SIG-M5 treated with dmso at 0.1 percent for 504 hours (cell line): Measurements from ENCODE around the gene SLC25A38.
"Not testable (repeated sequence)": the region's sequence is repeated elsewhere in the genome, so short reads cannot be mapped to it uniquely, and the experiment has no call there.

Experiments
- DNase-seq: peaks from one replicate; lab custom pipeline; 2025; ENCODE audit not compliant: unreplicated experiment; lab: John Stamatoyannopoulos, UW

SLC25A38 gene

GRCh38 chr3:39383045-39383880, at the start of gene SLC25A38:
SLC25A38 (plus strand) TSS chr3:39383370; CDS start chr3:39383725, 355 bp downstream.
- no peak for DNase-seq

GRCh38 chr3:39333607-39334006, 49.6 kb upstream of the SLC25A38 start:
- no peak for DNase-seq

- no peak for DNase-seq
Measured at GRCh38 chr3:39334205-39334604, 49.0 kb upstream of the SLC25A38 start.

DNA sequence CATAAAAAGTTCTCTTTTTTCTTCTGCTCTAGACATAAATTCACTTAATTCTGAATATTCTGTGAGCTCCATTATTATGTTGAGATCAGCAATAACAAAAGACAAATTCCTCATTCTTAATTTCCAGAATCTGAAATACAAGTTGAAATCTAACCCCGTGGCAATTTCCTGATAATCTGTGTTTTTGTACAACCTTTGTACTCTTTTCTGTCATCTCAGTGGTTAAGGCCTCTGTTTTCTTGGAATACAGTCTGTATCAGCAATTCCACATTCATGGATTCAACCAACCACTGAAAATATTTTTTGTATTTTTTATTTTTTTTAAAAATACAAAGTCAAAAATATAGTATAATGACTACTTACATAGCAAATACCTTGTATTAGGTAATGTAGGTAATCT, 45.0 kb upstream of the SLC25A38 start:
- DNase-seq = no peak

GRCh38 chr3:39339086-39339485, 44.1 kb upstream of the SLC25A38 start:
- no peak for DNase-seq

DNA sequence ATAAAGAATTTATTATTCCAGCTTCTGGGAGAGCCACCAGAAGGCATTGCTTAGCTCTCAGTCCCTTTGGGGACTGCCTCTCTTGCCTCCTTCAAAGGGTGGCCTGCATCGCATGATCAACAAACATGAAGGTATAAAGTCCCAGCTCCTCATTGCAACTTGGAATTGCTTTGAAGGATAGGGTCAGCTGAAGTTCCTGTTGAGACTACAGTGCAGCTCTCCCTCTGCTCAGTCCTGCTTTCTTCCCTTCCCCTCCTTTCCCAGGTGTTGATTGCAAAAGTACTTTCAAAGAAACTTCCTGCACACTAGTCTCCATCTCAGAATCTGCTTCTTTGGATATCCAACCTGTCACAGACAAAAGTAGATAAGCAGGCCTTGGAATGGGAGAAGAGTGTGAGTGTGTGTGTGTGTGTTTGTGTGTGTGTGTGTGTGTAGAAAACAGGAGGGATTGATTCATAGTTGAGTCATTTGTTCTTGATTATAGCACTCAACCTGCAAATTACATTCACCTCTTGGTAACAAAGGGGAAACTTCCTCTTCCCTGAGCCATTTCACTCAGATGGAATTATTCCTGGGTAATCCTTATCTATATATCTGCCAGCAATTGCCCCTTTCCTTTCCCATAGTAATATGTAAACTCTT, 40.0 kb upstream of the SLC25A38 start:
- DNase-seq = no peak

DNA sequence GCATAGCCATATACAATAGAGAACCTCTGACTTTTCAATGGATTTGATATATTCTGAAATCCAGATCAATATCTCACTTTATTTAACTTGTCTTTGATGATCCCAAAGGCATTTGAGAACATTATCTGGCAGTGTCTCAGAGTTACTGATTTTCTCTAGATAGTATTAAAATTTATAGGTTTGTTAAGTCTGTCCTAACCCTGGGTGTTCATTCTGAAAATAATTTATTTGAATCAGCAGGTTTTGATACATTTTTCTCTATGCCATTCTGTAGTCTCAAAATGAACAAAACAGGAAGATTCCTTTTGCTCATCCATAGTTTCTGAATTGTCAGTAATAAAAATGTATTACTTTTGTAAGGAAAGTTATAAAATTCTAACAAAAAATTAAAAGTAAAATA, 39.4 kb upstream of the SLC25A38 start:
- DNase-seq = no peak

GRCh38 chr3:39344746-39345344, 38.3 kb upstream of the SLC25A38 start:
- no peak for DNase-seq

DNA sequence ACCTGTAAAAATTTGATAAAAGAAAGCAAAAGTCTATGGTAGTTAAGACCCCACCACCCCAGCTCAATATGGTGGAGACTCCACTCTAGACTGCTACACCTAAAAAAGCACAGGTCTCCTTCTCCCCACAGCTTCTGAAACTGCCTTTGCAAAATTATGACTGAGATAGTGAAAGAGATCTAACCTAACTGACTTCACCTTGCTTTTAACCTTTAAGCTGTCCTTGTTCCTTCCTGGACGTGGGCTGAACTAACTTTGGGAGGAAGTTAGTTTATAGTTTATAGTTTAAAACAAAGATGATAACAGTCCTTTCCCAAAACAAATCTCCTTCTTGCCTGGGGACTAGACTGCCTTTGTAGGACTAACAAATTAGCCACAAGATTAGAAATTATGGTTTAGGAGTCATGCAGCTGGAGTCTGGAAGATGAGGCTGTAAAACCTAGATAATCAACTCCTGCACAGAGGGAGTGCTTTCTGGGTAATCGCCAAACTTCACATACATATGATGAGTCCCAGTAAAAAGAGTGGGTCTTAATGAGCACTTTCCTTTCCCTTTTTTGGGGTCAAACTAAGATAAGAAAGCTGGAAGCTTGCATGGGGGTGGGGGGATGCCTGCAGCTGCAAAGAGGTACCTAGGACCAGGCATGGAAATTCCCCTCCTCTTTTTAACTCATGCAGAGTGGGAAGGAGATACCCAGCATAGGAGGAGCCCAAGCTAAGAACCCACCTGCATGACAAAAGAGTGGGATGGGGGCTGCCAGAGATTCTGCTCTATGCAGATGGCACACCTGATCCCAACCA, 36.2 kb upstream of the SLC25A38 start:
- no peak for DNase-seq

DNA sequence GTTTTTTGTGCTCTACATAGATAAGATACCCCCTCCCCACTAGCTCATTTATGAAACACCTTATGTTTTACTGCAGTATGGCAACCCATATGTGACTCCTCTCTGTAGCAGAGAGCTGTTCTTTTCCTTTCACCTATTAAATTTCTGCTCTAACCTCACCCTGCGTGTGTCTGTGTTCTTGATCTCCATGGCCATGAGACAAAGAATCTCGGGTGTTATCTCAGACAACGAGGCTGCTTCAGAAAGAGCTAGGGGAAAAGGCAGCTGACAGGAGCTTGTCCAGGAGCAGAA, 35.6 kb upstream of the SLC25A38 start:
- DNase-seq = no peak

- no peak for DNase-seq
Measured at GRCh38 chr3:39349080-39349479, 34.1 kb upstream of the SLC25A38 start.

DNA sequence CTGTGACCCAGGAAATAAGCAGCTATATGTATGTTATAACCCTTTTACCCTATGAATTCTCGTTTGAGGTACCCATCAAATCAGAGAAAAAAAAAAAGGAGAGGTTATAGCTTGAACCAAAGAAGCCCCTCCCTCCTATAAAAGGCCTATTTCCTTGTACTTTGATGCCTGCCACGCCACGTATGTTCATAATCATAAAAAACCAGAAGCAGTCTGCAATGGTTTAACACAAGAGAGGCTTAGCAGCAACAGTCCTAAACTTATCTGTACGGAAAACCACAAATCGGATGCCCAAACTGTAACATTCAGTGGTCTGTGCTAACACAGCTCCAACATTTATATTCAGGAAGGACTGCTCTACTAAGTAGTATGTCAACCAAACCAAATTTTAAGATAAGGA, 32.5 kb upstream of the SLC25A38 start:
- no peak for DNase-seq

- not testable (repeated sequence) for DNase-seq
Measured at GRCh38 chr3:39351134-39351533, 32.0 kb upstream of the SLC25A38 start.

GRCh38 chr3:39353168-39353927, 29.8 kb upstream of the SLC25A38 start:
- not testable (repeated sequence) for DNase-seq

GRCh38 chr3:39358333-39358732, 24.8 kb upstream of the SLC25A38 start:
- no peak for DNase-seq

- DNase-seq = no peak
Measured at GRCh38 chr3:39361252-39361927, 21.8 kb upstream of the SLC25A38 start.

DNA sequence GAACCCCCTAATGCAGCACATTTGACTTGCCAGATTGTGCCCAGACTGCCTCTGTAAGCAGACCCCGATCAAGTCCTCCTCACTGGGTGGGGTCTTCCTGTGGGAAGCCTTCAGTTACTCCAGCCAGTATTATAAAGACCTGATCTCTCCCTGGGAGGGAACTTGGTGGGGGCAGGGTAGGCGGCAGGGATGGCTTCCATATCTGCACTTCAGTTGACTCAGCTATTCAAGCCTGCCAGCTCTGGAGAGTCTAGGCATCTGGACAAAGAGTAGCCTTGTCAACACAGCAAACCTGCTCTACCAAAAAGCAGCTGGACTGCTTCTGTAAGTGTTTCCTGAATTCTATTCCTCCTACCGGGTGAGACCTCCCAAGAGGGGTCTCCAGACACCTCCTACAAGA, 21.0 kb upstream of the SLC25A38 start:
- DNase-seq = no peak

DNA sequence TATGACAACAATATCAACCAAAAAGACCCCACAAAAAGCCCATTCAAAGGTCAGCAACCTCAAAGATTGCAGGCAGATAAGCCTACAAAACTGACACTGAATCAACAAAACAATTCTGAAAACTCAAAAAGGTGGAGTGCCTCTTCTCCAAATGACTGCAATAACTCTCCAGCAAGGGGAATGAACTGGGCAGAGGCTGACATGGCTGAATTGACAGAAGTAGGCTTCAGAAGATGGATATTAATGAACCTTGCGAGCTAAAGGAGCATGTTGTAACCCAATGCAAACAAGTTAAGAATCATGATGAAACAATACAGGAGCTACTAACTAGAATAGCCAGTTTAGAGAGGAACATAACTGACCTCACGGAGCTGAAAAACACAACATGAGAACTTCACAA, 20.4 kb upstream of the SLC25A38 start:
- DNase-seq = no peak

- not testable (repeated sequence) for DNase-seq
Measured at GRCh38 chr3:39370450-39370849, 12.7 kb upstream of the SLC25A38 start.

GRCh38 chr3:39372833-39373232, 10.3 kb upstream of the SLC25A38 start:
- DNase-seq = no peak
